Prostate gland (tissue), 2 donors: ENCODE measurements around the gene RTTN.

Source experiments
- POLR2A ChIP-seq: fragments of 450-650 bp; IDR thresholded peaks from one replicate; pipeline ENCODE4 v1.6.1; 2016; ENCODE audit warnings: antibody characterized with exemption, mild to moderate bottlenecking
- TF ChIP-seq, protein P1 (sequence below), 4 experiments: fragments of 200-600 bp in 2 of 4; fragments of 450-650 bp in 2 of 4; sonication (generic) in 2 of 4; IDR thresholded peaks; 1 replicate in 3 of 4; 2 replicates in 1 of 4; pipeline ENCODE4 v1.5.1; 2016 to 2019; ENCODE audit warnings: antibody characterized with exemption in 4 of 4, mild to moderate bottlenecking in 2 of 4, moderate library complexity in 2 of 4

GRCh38 chr18:70082430-70082829, 123.1 kb downstream of the RTTN start:
- TF ChIP-seq, protein P1, sequence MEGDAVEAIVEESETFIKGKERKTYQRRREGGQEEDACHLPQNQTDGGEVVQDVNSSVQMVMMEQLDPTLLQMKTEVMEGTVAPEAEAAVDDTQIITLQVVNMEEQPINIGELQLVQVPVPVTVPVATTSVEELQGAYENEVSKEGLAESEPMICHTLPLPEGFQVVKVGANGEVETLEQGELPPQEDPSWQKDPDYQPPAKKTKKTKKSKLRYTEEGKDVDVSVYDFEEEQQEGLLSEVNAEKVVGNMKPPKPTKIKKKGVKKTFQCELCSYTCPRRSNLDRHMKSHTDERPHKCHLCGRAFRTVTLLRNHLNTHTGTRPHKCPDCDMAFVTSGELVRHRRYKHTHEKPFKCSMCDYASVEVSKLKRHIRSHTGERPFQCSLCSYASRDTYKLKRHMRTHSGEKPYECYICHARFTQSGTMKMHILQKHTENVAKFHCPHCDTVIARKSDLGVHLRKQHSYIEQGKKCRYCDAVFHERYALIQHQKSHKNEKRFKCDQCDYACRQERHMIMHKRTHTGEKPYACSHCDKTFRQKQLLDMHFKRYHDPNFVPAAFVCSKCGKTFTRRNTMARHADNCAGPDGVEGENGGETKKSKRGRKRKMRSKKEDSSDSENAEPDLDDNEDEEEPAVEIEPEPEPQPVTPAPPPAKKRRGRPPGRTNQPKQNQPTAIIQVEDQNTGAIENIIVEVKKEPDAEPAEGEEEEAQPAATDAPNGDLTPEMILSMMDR (IDR thresholded peaks at IDR 0.05) = no peak
- TF ChIP-seq POLR2A = no peak
